AG09319 (cell line): ENCODE results near the gene EML6.

Experiments used
- DNase-seq: peaks from one replicate; pipeline ENCODE4 v3.0.0-alpha.2; 2010; ENCODE audit warnings: low read depth; ENCODE audit errors: extremely low read depth
- TF ChIP-seq, protein P1 (sequence below): IDR thresholded peaks from 2 replicates; pipeline ENCODE4 v1.5.1; 2011; ENCODE audit warnings: low read depth, mild to moderate bottlenecking, inconsistent platforms, low read length, moderate library complexity

EML6 gene

DNA sequence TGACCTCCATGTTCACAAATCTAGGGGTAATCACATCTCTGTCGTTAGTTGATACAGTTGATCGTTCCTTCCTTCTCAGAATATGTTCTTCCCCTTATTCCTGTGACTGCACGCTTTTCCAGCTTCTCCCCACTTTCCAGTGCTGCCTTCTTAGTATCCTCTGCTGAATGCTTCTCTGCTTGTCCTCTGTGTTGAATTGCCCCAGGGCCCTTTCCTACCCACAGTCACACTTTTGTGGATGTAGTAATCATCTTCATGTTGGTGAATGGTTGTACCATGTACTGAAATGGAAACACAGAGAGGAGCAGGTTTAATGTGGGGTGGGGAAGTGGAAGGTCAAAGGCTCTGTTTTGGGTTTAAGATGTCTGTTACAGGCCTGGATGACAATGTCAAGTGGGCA, 47.2 kb downstream of the EML6 start:
- TF ChIP-seq, protein P1, sequence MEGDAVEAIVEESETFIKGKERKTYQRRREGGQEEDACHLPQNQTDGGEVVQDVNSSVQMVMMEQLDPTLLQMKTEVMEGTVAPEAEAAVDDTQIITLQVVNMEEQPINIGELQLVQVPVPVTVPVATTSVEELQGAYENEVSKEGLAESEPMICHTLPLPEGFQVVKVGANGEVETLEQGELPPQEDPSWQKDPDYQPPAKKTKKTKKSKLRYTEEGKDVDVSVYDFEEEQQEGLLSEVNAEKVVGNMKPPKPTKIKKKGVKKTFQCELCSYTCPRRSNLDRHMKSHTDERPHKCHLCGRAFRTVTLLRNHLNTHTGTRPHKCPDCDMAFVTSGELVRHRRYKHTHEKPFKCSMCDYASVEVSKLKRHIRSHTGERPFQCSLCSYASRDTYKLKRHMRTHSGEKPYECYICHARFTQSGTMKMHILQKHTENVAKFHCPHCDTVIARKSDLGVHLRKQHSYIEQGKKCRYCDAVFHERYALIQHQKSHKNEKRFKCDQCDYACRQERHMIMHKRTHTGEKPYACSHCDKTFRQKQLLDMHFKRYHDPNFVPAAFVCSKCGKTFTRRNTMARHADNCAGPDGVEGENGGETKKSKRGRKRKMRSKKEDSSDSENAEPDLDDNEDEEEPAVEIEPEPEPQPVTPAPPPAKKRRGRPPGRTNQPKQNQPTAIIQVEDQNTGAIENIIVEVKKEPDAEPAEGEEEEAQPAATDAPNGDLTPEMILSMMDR = no peak
- DNase-seq = no peak

DNA sequence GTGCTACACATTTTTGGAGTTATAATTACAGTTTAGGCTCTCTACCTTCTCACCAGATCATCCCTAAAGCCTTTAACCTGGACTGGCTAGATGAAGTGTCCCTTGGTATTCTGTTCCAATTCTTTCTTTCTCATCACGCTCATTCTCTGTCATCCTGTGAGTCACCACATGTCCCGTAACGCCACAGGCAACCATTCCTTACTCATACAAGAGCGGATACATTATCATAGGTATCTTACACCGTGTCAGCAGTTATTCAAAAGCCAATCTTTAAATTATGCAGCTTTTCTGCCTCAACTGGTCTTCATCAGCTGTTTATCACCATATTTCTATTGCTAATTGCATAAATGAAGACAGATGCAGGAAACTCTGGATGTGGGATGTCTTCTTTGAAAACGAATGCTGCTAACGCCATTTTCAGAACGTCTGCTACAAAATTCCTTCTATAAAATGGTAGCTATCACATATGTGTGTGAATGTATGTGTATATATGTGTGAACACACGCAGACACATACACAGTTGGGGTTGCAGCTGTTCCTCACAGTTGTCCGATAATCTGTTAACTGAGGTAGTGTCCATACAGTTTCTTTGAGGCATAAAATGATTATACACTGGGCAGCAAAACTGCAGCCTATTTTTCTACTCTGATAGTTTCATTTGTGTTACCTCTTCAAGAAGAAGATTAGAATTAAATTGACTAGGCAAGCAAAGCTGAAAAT, 47.9 kb downstream of the EML6 start:
- no peak for DNase-seq
- TF ChIP-seq, protein P1 = no peak

DNA sequence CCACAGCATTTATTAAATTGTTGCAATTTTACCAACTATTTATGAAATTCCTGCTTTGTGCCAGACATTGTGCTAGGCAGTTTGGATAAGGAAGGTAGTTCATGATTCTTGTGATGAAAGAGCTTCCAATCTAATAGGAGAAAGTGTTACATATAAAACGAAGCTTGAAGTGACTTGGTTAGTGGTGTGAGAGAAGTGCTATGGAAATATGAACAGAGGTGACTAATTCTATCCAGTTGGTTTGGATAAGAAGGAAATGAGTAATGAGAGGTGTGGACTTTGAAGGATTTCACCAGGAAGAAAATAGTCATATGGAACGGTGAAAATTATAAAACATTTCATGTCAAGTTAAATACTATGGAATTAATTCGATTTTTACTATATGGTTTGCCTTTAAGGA, 48.6 kb downstream of the EML6 start:
- TF ChIP-seq, protein P1 = no peak
- no peak for DNase-seq

DNA sequence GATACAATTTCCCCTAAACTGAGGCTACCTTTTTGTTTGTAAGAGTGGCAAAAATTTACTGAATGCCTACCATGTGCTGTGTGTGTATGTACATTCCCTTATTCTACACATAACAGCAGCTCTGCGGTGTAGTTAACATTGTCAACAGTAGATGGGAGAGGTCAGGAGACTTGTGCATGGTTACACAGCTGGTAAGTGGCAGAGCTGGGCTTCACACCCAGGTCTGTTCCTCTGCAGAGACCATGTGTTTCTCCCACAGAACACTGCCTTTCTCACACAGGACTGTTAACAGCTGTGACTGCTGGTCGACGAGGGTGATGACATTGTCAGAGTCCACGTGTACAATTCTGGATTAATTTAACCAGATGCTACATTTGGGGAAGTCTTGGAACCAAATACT, 49.1 kb downstream of the EML6 start:
- DNase-seq = no peak
- TF ChIP-seq, protein P1 = no peak

DNA sequence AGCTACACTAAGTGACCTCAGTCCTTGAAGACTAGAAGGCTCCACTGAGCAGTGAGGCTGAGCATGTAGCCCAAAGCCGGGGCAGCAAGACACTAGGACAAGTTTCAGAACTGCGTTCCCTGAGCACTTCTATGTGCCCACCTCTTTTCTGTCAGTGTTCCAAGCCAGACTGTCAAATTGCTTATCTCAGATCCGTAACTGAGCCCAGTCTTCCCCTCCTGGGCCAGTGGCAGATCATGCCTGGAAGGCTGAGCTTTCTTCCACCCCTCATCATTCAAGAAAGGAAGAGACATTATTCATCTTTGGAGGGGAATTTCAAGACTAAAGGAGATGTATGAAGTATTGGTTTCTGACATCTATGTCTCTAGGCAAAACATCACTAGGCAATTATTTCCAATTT, 49.8 kb downstream of the EML6 start:
- TF ChIP-seq, protein P1 = no peak
- DNase-seq = no peak

- TF ChIP-seq, protein P1 = peak; percentile 4
- DNase-seq = no peak
These were observed 50.4 kb downstream of the EML6 start for GRCh38 chr2:54773838-54774237.

GRCh38 chr2:54775710-54776109, 52.2 kb downstream of the EML6 start:
- DNase-seq = no peak
- TF ChIP-seq, protein P1 = no peak
